WTC11 (cell line): ENCODE data around the gene ADRA2C. TPM values are rescaled to one million over a fixed set of nuclear protein-coding genes. Genes with fewer than 3 reads are reported as not detected.

ENCODE experiments used
- ATAC-seq: fragments of 200-7000 bp; cut with Tn5 transposase; 2 replicates; pipeline ENCODE4 v1.10.0; 2021; ENCODE audit warnings: mild to moderate bottlenecking, moderate library complexity
- CTCF ChIA-PET: fragments of 300-600 bp; sonication (Branson Sonifier 250); formaldehyde crosslinking; loops from one replicate; lab custom pipeline; 2021; ENCODE audit warnings: antibody characterized with exemption; lab: Charles Lee
- POLR2A ChIA-PET: fragments of 350-600 bp; sonication (Branson Sonifier 250); formaldehyde crosslinking; loops from one replicate; lab custom pipeline; 2021; ENCODE audit warnings: antibody characterized with exemption; lab: Charles Lee
- DNase-seq: peaks from one replicate; pipeline ENCODE4 v3.0.0; 2021; ENCODE audit warnings: low spot score
- H3K27ac Mint-ChIP-seq: 2 replicates; pipeline ENCODE4 v1.8.0; 2021; ENCODE audit warnings: mixed read lengths
- H3K27me3 Mint-ChIP-seq: 2 replicates; pipeline ENCODE4 v1.8.0; 2021; ENCODE audit warnings: low read depth, mild to moderate bottlenecking, moderate library complexity, mixed read lengths
- H3K36me3 Mint-ChIP-seq: 2 replicates; pipeline ENCODE4 v1.8.0; 2021; ENCODE audit warnings: mixed read lengths
- H3K4me1 Mint-ChIP-seq: 2 replicates; pipeline ENCODE4 v1.8.0; 2022; ENCODE audit warnings: mixed read lengths
- H3K4me3 Mint-ChIP-seq: 2 replicates; pipeline ENCODE4 v1.8.0; 2021; ENCODE audit warnings: mild to moderate bottlenecking, moderate library complexity, mixed read lengths
- H3K9me3 Mint-ChIP-seq: 2 replicates; pipeline ENCODE4 v1.8.0; 2021; ENCODE audit warnings: mixed read lengths
- AR ChIP-seq: fragments of 250-450 bp; sonication (Bioruptor Pico); IDR thresholded peaks from 2 replicates; pipeline ENCODE4 v1.9.0; 2021; ENCODE audit warnings: mild to moderate bottlenecking
- ATF1 ChIP-seq: sonication (generic); formaldehyde crosslinking; IDR thresholded peaks from 2 replicates; pipeline ENCODE4 v1.8.1; 2023; ENCODE audit warnings: mild to moderate bottlenecking, moderate library complexity, missing genetic modification reagents
- ATF2 ChIP-seq: sonication (generic); formaldehyde crosslinking; IDR thresholded peaks from 2 replicates; pipeline ENCODE4 v1.8.1; 2022; ENCODE audit warnings: low read depth, missing genetic modification reagents, borderline replicate concordance
- ATF3 ChIP-seq: sonication (generic); formaldehyde crosslinking; conservative IDR thresholded peaks from 2 replicates; pipeline ENCODE4 v1.8.1; 2022; ENCODE audit warnings: mild to moderate bottlenecking, missing genetic modification reagents
- CREB1 ChIP-seq: sonication (generic); formaldehyde crosslinking; IDR thresholded peaks from 2 replicates; pipeline ENCODE4 v1.8.0; 2023; ENCODE audit warnings: mild to moderate bottlenecking, missing genetic modification reagents
- E2F5 ChIP-seq: sonication (generic); formaldehyde crosslinking; IDR thresholded peaks from 2 replicates; pipeline ENCODE4 v1.8.1; 2022; ENCODE audit warnings: mild to moderate bottlenecking, moderate library complexity, missing genetic modification reagents
- ERG ChIP-seq: fragments of 250-450 bp; sonication (Bioruptor Pico); IDR thresholded peaks from 2 replicates; pipeline ENCODE4 v1.8.0; 2021; ENCODE audit warnings: mild to moderate bottlenecking
- IRF2 ChIP-seq: sonication (generic); formaldehyde crosslinking; IDR thresholded peaks from 2 replicates; pipeline ENCODE4 v1.8.0; 2022; ENCODE audit warnings: low read depth, missing genetic modification reagents, borderline replicate concordance
- JAZF1 ChIP-seq: fragments of 250-450 bp; sonication (Bioruptor Pico); IDR thresholded peaks from 2 replicates; pipeline ENCODE4 v1.9.0; 2021; ENCODE audit warnings: moderate library complexity, mild to moderate bottlenecking, inconsistent platforms
- NFE2L1 ChIP-seq: sonication (generic); formaldehyde crosslinking; IDR thresholded peaks from 2 replicates; pipeline ENCODE4 v1.8.1; 2023; ENCODE audit warnings: missing genetic modification reagents
- NR2C2 ChIP-seq: sonication (generic); formaldehyde crosslinking; IDR thresholded peaks from 2 replicates; pipeline ENCODE4 v1.8.0; 2022; ENCODE audit warnings: mild to moderate bottlenecking, missing genetic modification reagents
- NR3C1 ChIP-seq: sonication (generic); formaldehyde crosslinking; conservative IDR thresholded peaks from 2 replicates; pipeline ENCODE4 v1.8.1; 2023; ENCODE audit warnings: low read depth, mild to moderate bottlenecking, missing genetic modification reagents
- TCF7 ChIP-seq: sonication (generic); formaldehyde crosslinking; IDR thresholded peaks from 2 replicates; pipeline ENCODE4 v1.8.0; 2022; ENCODE audit warnings: mild to moderate bottlenecking, low read depth, missing genetic modification reagents, moderate library complexity
- USF2 ChIP-seq: sonication (generic); formaldehyde crosslinking; IDR thresholded peaks from 2 replicates; pipeline ENCODE4 v1.8.1; 2023; ENCODE audit warnings: mild to moderate bottlenecking, missing genetic modification reagents, moderate library complexity
- ZBTB43 ChIP-seq: sonication (generic); formaldehyde crosslinking; IDR thresholded peaks from 2 replicates; pipeline ENCODE4 v1.8.1; 2023; ENCODE audit warnings: mild to moderate bottlenecking, missing genetic modification reagents
- ZNF121 ChIP-seq: sonication (generic); formaldehyde crosslinking; IDR thresholded peaks from 2 replicates; pipeline ENCODE4 v1.8.0; 2023; ENCODE audit warnings: missing genetic modification reagents
- ZNF138 ChIP-seq: sonication (generic); formaldehyde crosslinking; conservative IDR thresholded peaks from 2 replicates; pipeline ENCODE4 v1.8.1; 2022; ENCODE audit warnings: mild to moderate bottlenecking, moderate library complexity, missing genetic modification reagents
- ZNF232 ChIP-seq: sonication (generic); formaldehyde crosslinking; IDR thresholded peaks from 2 replicates; pipeline ENCODE4 v1.8.0; 2022; ENCODE audit warnings: mild to moderate bottlenecking, missing genetic modification reagents
- ZNF263 ChIP-seq: sonication (generic); formaldehyde crosslinking; IDR thresholded peaks from 2 replicates; pipeline ENCODE4 v1.8.1; 2022; ENCODE audit warnings: low read depth, mild to moderate bottlenecking, moderate library complexity, missing genetic modification reagents
- ZNF396 ChIP-seq: fragments of 250-450 bp; sonication (Bioruptor Pico); IDR thresholded peaks from 2 replicates; pipeline ENCODE4 v1.8.0; 2021; ENCODE audit warnings: mild to moderate bottlenecking, moderate library complexity, borderline replicate concordance
- ZNF423 ChIP-seq: fragments of 250-450 bp; sonication (Bioruptor Pico); IDR thresholded peaks from 2 replicates; pipeline ENCODE4 v2.1.2; 2022; ENCODE audit warnings: mild to moderate bottlenecking, moderate library complexity
- total RNA-seq: library from RNA; stranded (reverse); gene quantifications from 3 replicates; pipeline ENCODE4 v1.2.3, GENCODE V29; 2021

The ADRA2C gene
- total RNA-seq, 1 experiment from 2014 or later, result 21.8 TPM

- no peak for TF ChIP-seq ZNF396 (CRISPR knock-in tag)
- TF ChIP-seq IRF2, result no peak
- no peak for TF ChIP-seq NR3C1 (CRISPR knock-in tag)
- no peak for TF ChIP-seq TCF7
- no peak for TF ChIP-seq ZNF138
- no peak for TF ChIP-seq JAZF1 (CRISPR knock-in tag)
- TF ChIP-seq CREB1 (CRISPR knock-in tag), result no peak
- TF ChIP-seq NFE2L1 (CRISPR knock-in tag), result no peak
- no peak for TF ChIP-seq AR (CRISPR knock-in tag)
- TF ChIP-seq ZBTB43 (CRISPR knock-in tag), result no peak
- no peak for TF ChIP-seq ZNF423
- no peak for TF ChIP-seq ATF3 (CRISPR knock-in tag)
- no peak for TF ChIP-seq E2F5 (CRISPR knock-in tag)
- no peak for TF ChIP-seq NR2C2 (CRISPR knock-in tag)
- no peak for TF ChIP-seq ZNF232 (CRISPR knock-in tag)
- TF ChIP-seq ATF2, result no peak
- no peak for TF ChIP-seq ZNF121
- no peak for TF ChIP-seq ZNF263
- TF ChIP-seq ERG, result no peak
- Mint-ChIP-seq H3K36me3 (no peaks in the 10 kb centered on the region), H3K27ac (no peak overlapping the region), H3K27me3 (peaks cover 12% of the 10 kb centered on the region), H3K4me3 (no peak overlapping the region), H3K9me3 (no peaks in the 10 kb centered on the region), H3K4me1 (peaks cover 17% of the 10 kb centered on the region)
- ATAC-seq, result no peak
- CTCF ChIA-PET, result interaction anchor here (1.8 to 2.3 kb wide), 3 partner anchors 8 to 20 kb away, joined by 6 to 12 read pairs (median 6); no protein-coding TSS in a partner anchor
- POLR2A ChIA-PET, result no interaction called here
- no peak for DNase-seq
Measured at GRCh38 chr4:3772632-3773031, 6.4 kb downstream of the ADRA2C start.

GRCh38 chr4:3773552-3774001, 7.4 kb downstream of the ADRA2C start:
- DNase-seq (no peak), ATAC-seq (no peak)
- CTCF ChIA-PET, result interaction anchor here (0.9 to 2.3 kb wide), 6 partner anchors 9 to 293 kb away, joined by 3 to 12 read pairs (median 5); no protein-coding TSS in a partner anchor
- TF ChIP-seq USF2 (CRISPR knock-in tag) (peak; percentile 61), ATF1 (CRISPR knock-in tag) (no peak)
- H3K36me3 Mint-ChIP-seq, result no peaks in the 10 kb centered on the region
- peaks cover 15% of the 10 kb centered on the region for H3K4me1 Mint-ChIP-seq
- POLR2A ChIA-PET, result no interaction called here
- H3K4me3 Mint-ChIP-seq, result no peak overlapping the region
- H3K27ac Mint-ChIP-seq, result no peak overlapping the region
- no peaks in the 10 kb centered on the region for H3K9me3 Mint-ChIP-seq
- H3K27me3 Mint-ChIP-seq, result peaks cover 3% of the 10 kb centered on the region
